GM23248 (cell line): Measurements from ENCODE around the gene BAHD1.

Experiments used
- EZH2 ChIP-seq: fragments of 200-600 bp; sonication (generic); IDR thresholded peaks from 2 replicates; pipeline ENCODE4 v1.6.1; 2018; ENCODE audit warnings: antibody characterized with exemption, mild to moderate bottlenecking; ENCODE audit not compliant: insufficient read depth, poor library complexity, severe bottlenecking
- EZH2phosphoT487 ChIP-seq: fragments of 200-600 bp; sonication (generic); IDR thresholded peaks from 2 replicates; pipeline ENCODE4 v1.6.1; 2018; ENCODE audit warnings: antibody characterized with exemption, moderate library complexity, mild to moderate bottlenecking, low read depth; ENCODE audit not compliant: insufficient read depth

DNA sequence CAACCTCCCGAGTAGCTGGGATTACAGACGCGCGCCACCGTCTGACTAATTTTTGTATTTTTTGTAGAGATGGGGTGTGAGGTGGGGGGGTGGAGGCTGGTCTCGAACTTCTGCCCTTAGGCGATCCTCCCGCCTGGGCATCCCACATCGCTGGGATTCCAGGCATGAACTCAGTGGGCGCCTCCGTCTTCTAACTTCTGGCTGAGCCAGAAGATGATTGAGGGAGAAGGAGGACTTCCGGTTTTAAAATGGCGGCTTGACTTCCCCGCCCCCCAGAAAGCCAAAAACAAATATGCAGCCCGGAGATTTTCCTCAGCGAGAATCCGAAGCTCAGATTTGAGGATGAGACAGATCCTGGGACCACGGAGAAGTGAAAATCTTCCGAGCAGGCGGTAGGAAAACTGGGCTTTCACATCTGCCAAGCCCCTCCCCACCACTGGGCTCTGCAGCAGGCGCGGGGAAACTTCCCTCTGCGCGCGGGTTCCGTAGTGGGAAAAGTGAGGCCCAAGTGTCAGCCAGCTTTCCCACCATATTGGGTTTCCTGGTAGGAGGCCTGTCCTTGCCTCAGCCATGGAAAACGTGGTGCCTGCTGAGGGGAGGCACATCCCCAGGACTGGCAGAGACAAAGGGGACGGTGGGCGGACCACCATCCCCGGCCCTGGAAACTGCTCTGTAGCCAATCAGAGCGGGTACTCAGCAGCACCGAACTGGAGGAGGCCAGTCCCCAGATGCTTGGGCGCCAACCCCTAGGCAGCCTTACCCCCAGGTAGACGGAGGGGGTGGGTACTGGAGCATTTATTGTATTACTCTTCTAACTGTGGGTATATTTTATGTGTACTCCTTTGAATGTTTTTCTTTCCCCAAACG lies 47.3 kb downstream of the BAHD1 start:
- TF ChIP-seq EZH2 (no peak), EZH2phosphoT487 (no peak)
